Measurements from ENCODE around the gene SMIM36. TPM values are rescaled to one million over a fixed set of nuclear protein-coding genes. Genes with fewer than 3 reads are reported as not detected.
"Not testable (repeated sequence)": the region's sequence is repeated elsewhere in the genome, so short reads cannot be mapped to it uniquely, and the experiment has no call there.

Gene SMIM36
- total RNA-seq, 2 donors from 2014 or later = not detected

- no peaks in the 10 kb centered on the region for H3K36me3 Mint-ChIP-seq
- no peak overlapping the region for H3K27ac Mint-ChIP-seq
- no peak for ATAC-seq
These were observed 64.6 kb downstream of the SMIM36 start for GRCh38 chr17:55446581-55447205.

DNA sequence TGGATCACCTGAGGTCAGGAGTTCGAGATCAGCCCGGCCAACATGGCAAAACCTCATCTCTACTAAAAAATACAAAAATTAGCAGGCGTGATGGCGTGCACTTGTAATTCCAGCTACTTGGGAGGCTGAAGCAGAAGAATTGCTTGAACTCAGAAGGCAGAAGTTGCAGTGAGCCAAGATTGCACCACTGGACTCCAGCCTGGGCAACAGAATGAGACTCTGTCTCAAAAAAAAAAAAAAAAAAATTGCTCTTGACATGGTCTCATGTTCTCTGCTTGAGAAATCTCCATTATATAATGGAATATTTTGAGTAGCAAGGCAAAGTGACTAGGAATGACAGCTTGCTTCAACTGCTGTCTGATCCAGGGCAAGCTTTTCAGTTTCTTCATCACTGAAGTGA lies 65.2 kb downstream of the SMIM36 start:
- H3K9me3 Mint-ChIP-seq; ATAC-seq; H3K27ac Mint-ChIP-seq; H3K36me3 Mint-ChIP-seq; DNase-seq (ENCODE audit: low spot score in 2 of 2): not testable (repeated sequence)

More at GRCh38 chr17:55446581-55447205, 64.6 kb downstream of the SMIM36 start:
- DNase-seq (ENCODE audit: low spot score in 2 of 2) = no peak
- H3K9me3 Mint-ChIP-seq = no peaks in the 10 kb centered on the region

- ATAC-seq (no peak), DNase-seq (ENCODE audit: low spot score in 2 of 2) (no peak)
- Mint-ChIP-seq H3K9me3 (no peaks in the 10 kb centered on the region), H3K27ac (no peak overlapping the region), H3K36me3 (no peaks in the 10 kb centered on the region)
These were observed 66.5 kb downstream of the SMIM36 start for GRCh38 chr17:55444471-55445441.

GRCh38 chr17:55443904-55444303 lies 67.3 kb downstream of the SMIM36 start:
- no peak overlapping the region for H3K27ac Mint-ChIP-seq
- DNase-seq (ENCODE audit: low spot score in 2 of 2) (no peak), ATAC-seq (no peak)

GRCh38 chr17:55442953-55443683 lies 68.1 kb downstream of the SMIM36 start:
- Mint-ChIP-seq H3K36me3 (no peaks in the 10 kb centered on the region), H3K27ac (no peak overlapping the region), H3K9me3 (no peaks in the 10 kb centered on the region)
- DNase-seq (ENCODE audit: low spot score in 2 of 2) = no peak
- ATAC-seq = no peak

More at GRCh38 chr17:55443904-55444303, 67.3 kb downstream of the SMIM36 start:
- H3K36me3 Mint-ChIP-seq = no peaks in the 10 kb centered on the region
- H3K9me3 Mint-ChIP-seq = no peaks in the 10 kb centered on the region

GRCh38 chr17:55442462-55442861 lies 68.8 kb downstream of the SMIM36 start:
- ATAC-seq = no peak
- Mint-ChIP-seq H3K9me3 (no peaks in the 10 kb centered on the region), H3K36me3 (no peaks in the 10 kb centered on the region), H3K27ac (no peak overlapping the region)
- no peak for DNase-seq (ENCODE audit: low spot score in 2 of 2)

GRCh38 chr17:55441544-55441943 lies 69.7 kb downstream of the SMIM36 start:
- Mint-ChIP-seq H3K36me3 (no peaks in the 10 kb centered on the region), H3K9me3 (no peaks in the 10 kb centered on the region), H3K27ac (no peak overlapping the region)
- ATAC-seq = peak in 1 of 2 donors; percentile 67
- no peak for DNase-seq (ENCODE audit: low spot score in 2 of 2)

- DNase-seq (ENCODE audit: low spot score in 2 of 2) = no peak
- no peak overlapping the region for H3K27ac Mint-ChIP-seq
- no peak for ATAC-seq
- no peaks in the 10 kb centered on the region for H3K36me3 Mint-ChIP-seq
- no peaks in the 10 kb centered on the region for H3K9me3 Mint-ChIP-seq
These were observed 70.9 kb downstream of the SMIM36 start for GRCh38 chr17:55440391-55440790.

GRCh38 chr17:55437159-55437605 lies 74.1 kb downstream of the SMIM36 start:
- no peak for ATAC-seq

DNA sequence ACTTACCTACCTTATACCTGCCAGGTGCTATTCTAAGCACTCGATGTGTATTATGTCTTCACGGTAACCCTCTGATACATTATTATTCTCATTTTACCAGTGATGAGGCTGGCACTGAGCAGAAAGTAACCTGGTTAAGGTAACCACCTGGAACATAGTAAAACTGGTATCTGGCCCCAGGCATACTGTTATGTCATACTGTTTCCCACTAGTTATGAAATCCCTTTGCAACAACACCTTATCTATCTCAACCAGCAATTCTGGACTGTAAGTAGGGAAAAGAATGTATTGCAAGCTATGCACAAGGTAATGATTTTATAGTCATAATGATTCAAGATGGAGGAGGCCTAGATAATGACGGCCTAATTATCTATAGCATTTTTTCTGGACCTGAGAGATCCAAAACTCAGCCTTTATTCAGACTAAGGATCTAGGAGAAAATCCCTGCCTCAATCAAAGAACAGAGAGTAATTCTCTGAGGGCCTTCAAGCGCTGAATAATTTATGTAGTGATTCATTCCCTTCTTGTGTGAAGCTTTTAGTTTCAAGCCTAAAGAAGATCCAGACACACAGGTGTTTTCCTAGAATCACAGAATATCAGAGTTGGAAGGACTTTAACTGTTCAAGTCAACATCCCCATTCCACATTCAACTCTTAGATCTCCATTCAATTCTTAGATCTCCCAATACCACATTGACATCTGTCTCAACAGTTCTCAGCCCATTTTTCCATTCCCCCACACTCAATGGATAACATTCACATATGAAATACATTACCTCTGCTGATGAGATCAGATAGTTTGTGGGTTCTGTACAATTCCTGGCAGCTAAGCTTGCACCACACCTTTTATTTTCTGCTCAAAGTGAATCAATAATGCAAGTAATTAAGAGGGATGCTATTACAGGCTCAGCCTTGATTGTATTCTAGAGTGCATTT lies 74.8 kb downstream of the SMIM36 start:
- peak overlapping the region in 1 of 2 donors; percentile 1 for H3K27ac Mint-ChIP-seq
- peak; percentile 16 to 65 for ATAC-seq
- H3K9me3 Mint-ChIP-seq = no peaks in the 10 kb centered on the region
- H3K36me3 Mint-ChIP-seq = no peaks in the 10 kb centered on the region
- DNase-seq (ENCODE audit: low spot score in 2 of 2) = no peak

More at GRCh38 chr17:55437159-55437605, 74.1 kb downstream of the SMIM36 start:
- Mint-ChIP-seq H3K27ac (peak overlapping the region in 1 of 2 donors; percentile 62), H3K9me3 (no peaks in the 10 kb centered on the region), H3K36me3 (no peaks in the 10 kb centered on the region)
- DNase-seq (ENCODE audit: low spot score in 2 of 2) = no peak

DNA sequence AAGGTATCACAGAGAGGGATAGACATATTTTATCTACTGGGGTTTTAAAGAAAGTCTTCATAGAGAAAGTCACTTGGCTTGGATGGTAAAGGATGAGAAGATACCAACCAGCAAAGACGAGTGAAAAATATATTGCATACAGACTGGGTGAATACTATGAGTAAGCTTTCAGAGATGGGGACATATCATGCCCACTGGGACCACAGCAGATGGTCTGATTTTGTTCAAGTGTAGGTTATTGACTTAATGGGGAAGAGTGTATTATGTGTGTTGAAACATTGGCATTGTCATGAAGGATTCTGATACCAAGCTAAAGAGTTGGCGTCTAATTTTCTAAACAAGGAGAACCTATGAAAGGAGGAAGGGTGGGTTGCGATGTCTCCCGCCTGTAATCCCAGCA lies 75.8 kb downstream of the SMIM36 start:
- no peak for ATAC-seq
- H3K36me3 Mint-ChIP-seq = no peaks in the 10 kb centered on the region
- no peak for DNase-seq (ENCODE audit: low spot score in 2 of 2)
- peak overlapping the region in 1 of 2 donors; percentile 40 for H3K27ac Mint-ChIP-seq
- H3K9me3 Mint-ChIP-seq = no peaks in the 10 kb centered on the region

GRCh38 chr17:55434721-55435120 lies 76.5 kb downstream of the SMIM36 start:
- DNase-seq (ENCODE audit: low spot score in 2 of 2) (peak in 1 of 2 donors; percentile 36), ATAC-seq (peak; percentile 73 to 83)
- Mint-ChIP-seq H3K36me3 (no peaks in the 10 kb centered on the region), H3K9me3 (no peaks in the 10 kb centered on the region), H3K27ac (peak overlapping the region in 1 of 2 donors; percentile 9)

DNA sequence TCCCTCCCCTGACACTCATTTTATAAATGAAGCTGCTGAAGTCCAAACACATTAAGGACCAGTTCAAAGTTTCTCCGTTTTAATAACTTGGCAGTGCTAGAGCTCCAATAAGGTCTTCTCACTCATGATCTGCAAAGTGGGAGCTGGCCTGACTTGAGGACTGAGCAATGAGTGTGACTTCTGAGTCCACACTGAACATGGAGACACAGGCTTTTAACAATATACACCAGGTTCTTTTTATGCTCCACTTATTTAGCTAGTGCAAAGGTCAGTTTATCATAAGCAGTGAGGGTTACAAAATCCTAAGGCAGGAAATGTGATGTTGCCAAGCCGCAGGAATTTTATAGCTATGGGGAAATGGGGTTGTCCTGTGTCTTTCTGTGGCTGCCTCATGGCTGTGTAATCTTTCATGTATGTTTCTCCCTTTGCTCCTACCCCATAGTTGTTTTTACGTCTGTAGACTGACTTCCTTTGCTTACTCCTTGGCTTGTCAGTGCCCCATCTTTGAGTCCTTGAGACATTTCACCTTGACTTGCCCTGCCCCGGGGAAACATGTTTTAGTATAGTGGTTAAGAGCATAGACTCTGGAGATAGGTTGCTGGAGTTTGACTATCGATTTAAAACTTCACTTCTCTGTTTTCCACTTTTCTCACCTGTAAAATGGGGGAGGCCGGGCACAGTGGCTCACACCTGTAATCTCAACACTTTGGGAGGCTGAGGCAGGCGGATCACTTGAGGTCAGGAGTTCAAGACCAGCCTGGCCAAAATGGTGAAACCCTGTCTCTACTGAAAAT lies 77.4 kb downstream of the SMIM36 start:
- DNase-seq (ENCODE audit: low spot score in 2 of 2) (no peak), ATAC-seq (no peak)
- Mint-ChIP-seq H3K27ac (peak overlapping the region in 1 of 2 donors; percentile 68), H3K36me3 (no peaks in the 10 kb centered on the region), H3K9me3 (no peaks in the 10 kb centered on the region)

DNA sequence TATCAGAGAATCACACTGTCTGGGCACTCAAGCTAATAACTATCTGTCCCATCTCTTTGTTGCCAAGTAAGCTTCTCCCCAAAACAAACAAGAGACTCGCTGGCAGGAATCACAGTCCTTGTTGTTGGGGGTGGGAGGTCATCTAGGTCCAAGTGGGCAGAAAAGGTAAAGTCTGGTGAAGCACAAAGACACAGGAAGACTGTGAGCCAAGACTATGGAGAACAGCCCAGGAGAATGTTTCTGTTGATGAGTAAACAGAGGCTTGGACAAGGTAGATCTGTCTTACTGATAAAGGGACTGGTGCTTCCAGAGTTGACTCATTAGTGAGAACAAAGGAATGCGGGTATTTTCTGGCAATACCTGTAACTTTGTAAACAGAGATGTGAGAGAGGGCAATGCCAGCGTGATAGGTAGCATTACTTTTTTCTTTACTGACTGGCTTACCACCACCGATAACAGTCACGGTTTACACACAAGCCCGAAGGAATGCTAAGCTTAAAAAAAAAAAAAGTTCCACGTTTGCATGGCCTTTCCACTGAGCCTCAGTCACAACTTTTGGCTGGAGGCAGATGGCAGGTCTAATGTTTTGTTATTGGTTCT lies 78.1 kb downstream of the SMIM36 start:
- Mint-ChIP-seq H3K27ac (no peak overlapping the region), H3K36me3 (no peaks in the 10 kb centered on the region), H3K9me3 (no peaks in the 10 kb centered on the region)
- DNase-seq (ENCODE audit: low spot score in 2 of 2) (no peak), ATAC-seq (peak; percentile 31 to 56)
